Pancreas (tissue), 10 donors: ENCODE measurements around the gene BAG3. TPM values are rescaled to one million over a fixed set of nuclear protein-coding genes. Genes with fewer than 3 reads are reported as not detected.

Experiments
- ATAC-seq, 4 donors: fragments of 200-7000 bp; cut with Tn5 transposase; one replicate each; pipeline versions ENCODE4 v1.8.0 to v1.9.1; 2020; ENCODE audit warnings: mild to moderate bottlenecking in 4 of 4, moderate library complexity in 4 of 4
- DNase-seq, 6 donors: peaks; one replicate each; pipeline ENCODE4 v3.0.0-alpha.2; 2020
- FAIRE-seq: peaks from 2 replicates; lab custom pipeline; 2012; peaks lifted over from hg19 to GRCh38; lab: Jason Lieb, UNC
- H3K27ac ChIP-seq, 4 donors: fragments of 200-600 bp; sonication (generic); 1 replicate in 3 of 4; 2 replicates in 1 of 4; pipeline versions ENCODE4 v1.5.0 to v1.8.0; 2020
- H3K27me3 ChIP-seq, 4 donors: fragments of 200-600 bp; one replicate each; pipeline ENCODE4 v1.8.0; 2021
- H3K36me3 ChIP-seq, 3 donors: fragments of 200-600 bp; sonication (generic) in 1 of 3; one replicate each; pipeline versions ENCODE4 v1.5.0 to v1.8.0; 2020 to 2021
- H3K4me1 ChIP-seq, 3 donors: fragments of 200-600 bp; one replicate each; pipeline ENCODE4 v1.8.0; 2021
- H3K4me3 ChIP-seq, 4 donors: fragments of 200-600 bp; sonication (generic) in 2 of 4; one replicate each; pipeline versions ENCODE4 v1.5.0 to v1.8.0; 2020 to 2021
- H3K9me3 ChIP-seq, 4 donors: fragments of 200-600 bp; one replicate each; pipeline ENCODE4 v1.8.0; 2021
- WGBS, 2 donors: extraction: QIAGEN DNeasy Blood & Tissue Kit; methylation state at CpG; one replicate each; pipeline ENCODE4 v1.1.7; 2013; 5-methylcytosine and 5-hydroxymethylcytosine counted together
- intact Hi-C, 3 donors: fragments of 100-400 bp; cut with DNase I; formaldehyde crosslinking; loops; one replicate each; pipeline versions ENCODE4 v1.11.1 to v1.14.2; 2022
- polyA plus RNA-seq, 2 donors: library from polyadenylated mRNA; stranded (reverse); fragments of 200-250 nt; gene quantifications; one replicate each; pipeline ENCODE4 v1.2.3, GENCODE V29; 2013
- total RNA-seq, 6 donors: library from RNA; stranded (reverse); fragmentation: NEBNext Ultra II Directional in 4 of 6; extraction: Animal tissue kit (Norgen Biotek cat#: 25700) in 4 of 6; gene quantifications; one replicate each; pipeline versions ENCODE4 v1.2.1 to v1.2.4, GENCODE V29; 2021 to 2023
- TF ChIP-seq, protein P1 (sequence below), 4 donors: fragments of 200-600 bp; sonication (generic) in 3 of 4; IDR thresholded peaks; one replicate each; pipeline versions ENCODE4 v1.5.0 to v1.8.0; 2021; ENCODE audit warnings: antibody characterized with exemption in 4 of 4
- donor health status: healthy with polysubstance abuse.
- donor health status: DM: no; HTN: no; CAD: no; lungs with moderate emphysema.
- donor health status: DM: no; HTN: no; CAD: no.
- donor health status: control.
- donor health status: control.
- donor health status: Bipolar disorder and iron deficiency.
- donor health status: DM: yes; HTN: yes; CAD: no.
- donor health status: DM: no; HTN: no; CAD: no.
- donor health status: DM: no; HTN: no; CAD: no.
- donor health status: DM: yes; HTN: yes; CAD: no.

Gene BAG3
- total and polyA plus RNA-seq, 8 donors = 6.4 to 16.8 (median 8.8) TPM

DNA sequence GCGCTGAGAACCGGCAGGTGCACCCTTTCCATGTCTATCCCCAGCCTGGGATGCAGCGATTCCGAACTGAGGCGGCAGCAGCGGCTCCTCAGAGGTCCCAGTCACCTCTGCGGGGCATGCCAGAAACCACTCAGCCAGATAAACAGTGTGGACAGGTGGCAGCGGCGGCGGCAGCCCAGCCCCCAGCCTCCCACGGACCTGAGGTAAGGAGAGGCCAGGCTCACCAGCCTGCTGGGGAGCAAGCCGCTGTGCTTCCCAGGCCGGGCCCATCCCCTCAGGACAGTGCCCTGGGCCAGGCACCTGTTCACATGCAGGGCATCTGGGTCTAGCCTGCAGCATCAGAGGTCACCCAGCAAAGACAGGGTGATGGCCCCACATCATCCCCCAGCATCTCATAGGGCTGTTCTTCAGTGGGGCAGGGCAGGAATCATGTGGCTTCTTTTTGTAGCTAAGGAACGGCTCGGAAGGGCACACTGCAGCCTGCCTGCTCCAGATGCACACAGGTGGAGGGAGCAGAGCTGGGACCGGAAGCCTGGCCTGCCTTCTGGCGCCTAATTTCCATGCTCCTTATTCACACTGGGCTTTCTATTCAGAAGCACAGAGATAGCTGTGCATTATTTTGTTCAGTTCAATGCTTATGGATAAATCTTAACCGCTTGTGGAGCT lies 18.9 kb downstream of the BAG3 start:
- H3K27me3 ChIP-seq = no peaks in the 10 kb centered on the region
- H3K4me1 ChIP-seq = peaks cover 17 to 28% (median 17%) of the 10 kb centered on the region in 3 donors
- DNase-seq = peak in 2 of 6 donors; percentile 48 to 65
- FAIRE-seq = no peak
- no peaks in the 10 kb centered on the region for H3K9me3 ChIP-seq
- H3K4me3 ChIP-seq = no peak overlapping the region
- WGBS, 2 donors = 59 to 63% methylated on average over 18 of the region's 18 CpGs
- TF ChIP-seq, protein P1, sequence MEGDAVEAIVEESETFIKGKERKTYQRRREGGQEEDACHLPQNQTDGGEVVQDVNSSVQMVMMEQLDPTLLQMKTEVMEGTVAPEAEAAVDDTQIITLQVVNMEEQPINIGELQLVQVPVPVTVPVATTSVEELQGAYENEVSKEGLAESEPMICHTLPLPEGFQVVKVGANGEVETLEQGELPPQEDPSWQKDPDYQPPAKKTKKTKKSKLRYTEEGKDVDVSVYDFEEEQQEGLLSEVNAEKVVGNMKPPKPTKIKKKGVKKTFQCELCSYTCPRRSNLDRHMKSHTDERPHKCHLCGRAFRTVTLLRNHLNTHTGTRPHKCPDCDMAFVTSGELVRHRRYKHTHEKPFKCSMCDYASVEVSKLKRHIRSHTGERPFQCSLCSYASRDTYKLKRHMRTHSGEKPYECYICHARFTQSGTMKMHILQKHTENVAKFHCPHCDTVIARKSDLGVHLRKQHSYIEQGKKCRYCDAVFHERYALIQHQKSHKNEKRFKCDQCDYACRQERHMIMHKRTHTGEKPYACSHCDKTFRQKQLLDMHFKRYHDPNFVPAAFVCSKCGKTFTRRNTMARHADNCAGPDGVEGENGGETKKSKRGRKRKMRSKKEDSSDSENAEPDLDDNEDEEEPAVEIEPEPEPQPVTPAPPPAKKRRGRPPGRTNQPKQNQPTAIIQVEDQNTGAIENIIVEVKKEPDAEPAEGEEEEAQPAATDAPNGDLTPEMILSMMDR (IDR thresholded peaks at IDR 0.05) = no peak
- peak; percentile 37 to 63 (median 54) for ATAC-seq
- intact Hi-C loops = loop anchor here in 1 of 3 donors (10.0 kb wide), 1 partner anchor 195 kb away; no protein-coding TSS in a partner anchor
- H3K36me3 ChIP-seq = peaks cover 0 to 44% (median 26%) of the 10 kb centered on the region in 3 donors
- no peak overlapping the region for H3K27ac ChIP-seq

DNA sequence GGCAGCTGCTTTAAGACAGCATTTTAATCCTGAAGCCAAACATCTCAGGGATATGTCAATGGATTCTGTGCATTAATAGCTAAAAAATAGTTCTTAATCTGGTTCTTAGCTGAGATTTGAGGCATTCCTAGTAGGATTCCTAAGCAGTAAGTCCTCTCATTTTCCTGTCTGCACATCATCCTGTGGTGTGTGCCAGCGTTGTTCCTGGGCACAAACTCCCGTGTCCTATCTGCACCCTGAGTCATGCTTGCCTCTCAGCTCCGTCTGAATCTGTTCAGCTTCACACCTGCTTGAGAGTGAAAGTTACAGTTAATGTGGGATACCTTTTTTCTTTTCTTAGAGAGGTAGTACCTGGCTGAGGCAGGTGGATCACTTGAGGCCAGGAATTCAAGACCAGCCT lies 19.5 kb downstream of the BAG3 start:
- no peak overlapping the region for H3K27ac ChIP-seq
- TF ChIP-seq, protein P1 (IDR thresholded peaks at IDR 0.05) = no peak
- DNase-seq (no peak), FAIRE-seq (no peak), ATAC-seq (no peak)
- H3K4me1 ChIP-seq = peaks cover 17 to 28% (median 17%) of the 10 kb centered on the region in 3 donors
- 76 to 77% methylated on average over 3 of the region's 3 CpGs for WGBS, 2 donors
- no peaks in the 10 kb centered on the region for H3K9me3 ChIP-seq
- H3K27me3 ChIP-seq = no peaks in the 10 kb centered on the region
- H3K4me3 ChIP-seq = no peak overlapping the region
- peaks cover 0 to 44% (median 26%) of the 10 kb centered on the region in 3 donors for H3K36me3 ChIP-seq
- intact Hi-C loops = loop anchor here in 1 of 3 donors (10.0 kb wide), 1 partner anchor 194 kb away; no protein-coding TSS in a partner anchor

DNA sequence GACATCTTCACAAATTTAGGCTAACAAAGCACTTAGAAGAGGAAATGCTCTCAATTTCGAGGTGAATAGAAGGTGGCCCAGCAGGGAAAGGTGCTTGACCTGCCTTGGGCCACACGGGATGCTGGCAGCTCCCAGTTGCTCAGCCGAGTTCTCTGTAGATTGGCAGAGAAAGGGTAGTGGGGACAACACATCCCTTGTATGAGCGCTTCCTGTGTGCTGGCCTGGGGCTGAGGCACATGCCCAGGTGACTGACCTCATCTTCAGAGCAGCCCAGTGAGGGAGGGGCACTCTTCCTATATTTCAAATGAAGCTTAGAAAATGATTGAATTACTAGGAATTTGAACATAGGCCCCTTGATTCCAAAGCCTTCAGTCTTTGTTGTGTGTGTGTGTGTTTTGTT lies 20.2 kb downstream of the BAG3 start:
- 88 to 89% methylated on average over 4 of the region's 4 CpGs for WGBS, 2 donors
- no peak for DNase-seq
- TF ChIP-seq, protein P1 (IDR thresholded peaks at IDR 0.05) = no peak
- Histone ChIP-seq H3K4me3 (no peak overlapping the region), H3K36me3 (peaks cover 0 to 49% (median 26%) of the 10 kb centered on the region in 3 donors), H3K9me3 (no peaks in the 10 kb centered on the region), H3K27ac (no peak overlapping the region), H3K27me3 (no peaks in the 10 kb centered on the region), H3K4me1 (peaks cover 17 to 28% (median 17%) of the 10 kb centered on the region in 3 donors)
- no peak for ATAC-seq
- intact Hi-C loops = loop anchor here in 1 of 3 donors (10.0 kb wide), 1 partner anchor 193 kb away; no protein-coding TSS in a partner anchor
- FAIRE-seq = no peak

DNA sequence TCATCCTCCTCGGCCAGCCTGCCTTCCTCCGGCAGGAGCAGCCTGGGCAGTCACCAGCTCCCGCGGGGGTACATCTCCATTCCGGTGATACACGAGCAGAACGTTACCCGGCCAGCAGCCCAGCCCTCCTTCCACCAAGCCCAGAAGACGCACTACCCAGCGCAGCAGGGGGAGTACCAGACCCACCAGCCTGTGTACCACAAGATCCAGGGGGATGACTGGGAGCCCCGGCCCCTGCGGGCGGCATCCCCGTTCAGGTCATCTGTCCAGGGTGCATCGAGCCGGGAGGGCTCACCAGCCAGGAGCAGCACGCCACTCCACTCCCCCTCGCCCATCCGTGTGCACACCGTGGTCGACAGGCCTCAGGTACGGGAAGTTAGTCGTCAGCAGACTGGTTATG lies 21.1 kb downstream of the BAG3 start:
- H3K36me3 ChIP-seq = peaks cover 8 to 58% (median 34%) of the 10 kb centered on the region in 3 donors
- TF ChIP-seq, protein P1 (IDR thresholded peaks at IDR 0.05) = no peak
- peaks cover 11 to 22% (median 13%) of the 10 kb centered on the region in 3 donors for H3K4me1 ChIP-seq
- no peak overlapping the region for H3K4me3 ChIP-seq
- intact Hi-C loops = loop anchor here in 1 of 3 donors (10.0 kb wide), 1 partner anchor 193 kb away; no protein-coding TSS in a partner anchor
- WGBS, 2 donors = 93 to 95% methylated on average over 23 of the region's 23 CpGs
- ATAC-seq = no peak
- H3K27ac ChIP-seq = no peak overlapping the region
- DNase-seq = peak in 1 of 6 donors; percentile 72
- no peaks in the 10 kb centered on the region for H3K27me3 ChIP-seq
- no peak for FAIRE-seq
- no peaks in the 10 kb centered on the region for H3K9me3 ChIP-seq
